Stimulated activated CD8-positive, alpha-beta memory T cell treated with anti-CD3 and anti-CD28 coated beads, Interleukin-15, amount 100 ng/mL, for 48 hours (primary cell): ENCODE results near the gene SUMO2.

Experiments used
- DNase-seq, 2 donors: peaks; one replicate each; pipeline ENCODE4 v3.0.0-alpha.2; 2020; ENCODE audit warnings: low read depth in 2 of 2

The SUMO2 gene

GRCh38 chr17:75124041-75124818 is 58.5 kb downstream of the SUMO2 start:
- peak; percentile 26 to 46 for DNase-seq

- DNase-seq: no peak
These were observed 64.5 kb downstream of the SUMO2 start for GRCh38 chr17:75118307-75118706.

- no peak for DNase-seq
These were observed 66.0 kb downstream of the SUMO2 start for GRCh38 chr17:75116737-75117136.
